Stimulated activated CD4-positive, alpha-beta T cell treated with anti-CD3 and anti-CD28 coated beads, Interleukin-2, amount 100 ng/mL, for 4 hours (primary cell): Measurements from ENCODE around the gene VSX1.

ENCODE experiments used
- DNase-seq: peaks from one replicate; pipeline ENCODE4 v3.0.0-alpha.2; 2020; ENCODE audit warnings: low read depth

VSX1 gene

DNA sequence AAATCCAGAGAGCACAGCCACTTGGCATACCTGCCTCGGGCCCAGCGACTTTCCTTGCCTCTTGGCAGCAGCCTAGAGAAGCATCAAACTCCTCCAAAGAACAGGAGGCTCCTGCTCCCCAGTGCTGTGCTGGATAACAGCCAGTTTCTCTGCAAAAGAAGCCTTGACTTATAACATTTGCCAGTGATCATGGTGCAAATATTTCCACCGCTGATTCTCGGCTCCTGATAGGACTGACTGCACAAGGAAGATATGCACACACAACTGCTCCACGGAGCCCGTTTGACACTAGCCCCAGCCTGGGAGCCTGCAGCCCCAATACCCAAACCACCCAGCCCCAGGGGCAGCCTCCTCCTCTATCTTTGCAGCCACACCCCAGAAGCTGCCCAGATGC lies 41.5 kb downstream of the VSX1 start:
- no peak for DNase-seq

GRCh38 chr20:25039697-25040437 lies 42.1 kb downstream of the VSX1 start:
- no peak for DNase-seq

- no peak for DNase-seq
Measured at GRCh38 chr20:25038591-25039015, 43.3 kb downstream of the VSX1 start.

- DNase-seq: no peak
Measured at GRCh38 chr20:25038103-25038410, 43.9 kb downstream of the VSX1 start.

DNA sequence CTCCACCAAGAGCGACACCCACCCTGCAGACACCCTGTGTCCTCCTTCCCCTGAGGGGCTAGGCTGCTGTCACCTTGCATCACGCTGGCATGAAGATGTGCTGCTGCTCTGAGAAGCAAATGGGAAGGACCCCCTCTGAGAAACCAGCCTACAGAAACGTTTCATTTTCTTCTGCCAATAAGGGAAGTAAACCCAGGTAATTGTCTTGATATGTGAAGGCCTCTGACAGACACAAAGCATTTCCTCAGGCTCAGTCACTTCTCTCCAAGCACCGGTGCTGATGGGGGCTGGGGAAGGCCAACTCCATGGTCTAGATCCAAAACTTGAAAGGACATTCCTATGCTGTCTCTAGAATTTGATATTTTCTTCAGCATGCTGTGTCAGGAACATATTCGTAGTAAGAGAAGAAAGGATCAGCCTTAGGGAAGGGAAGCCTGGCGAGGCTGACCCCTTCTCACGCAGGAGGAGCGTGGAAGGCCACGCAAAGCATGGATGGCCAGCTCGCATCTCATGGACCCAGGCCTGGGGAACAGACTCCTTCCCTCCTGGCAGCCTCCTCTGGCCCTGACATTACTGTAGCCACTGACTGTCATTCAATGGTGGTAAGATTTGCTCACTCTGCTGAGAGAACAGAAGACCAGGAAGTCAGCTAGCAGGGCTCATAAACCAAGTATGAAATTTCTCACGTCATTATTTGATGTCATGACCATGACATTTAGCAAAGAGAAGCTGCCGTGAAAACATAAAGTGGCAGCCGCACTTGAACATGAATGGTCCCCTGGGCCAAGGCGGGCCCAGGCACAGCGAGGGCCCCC lies 44.4 kb downstream of the VSX1 start:
- DNase-seq: no peak

GRCh38 chr20:25036331-25036936 lies 45.5 kb downstream of the VSX1 start:
- DNase-seq: no peak

DNA sequence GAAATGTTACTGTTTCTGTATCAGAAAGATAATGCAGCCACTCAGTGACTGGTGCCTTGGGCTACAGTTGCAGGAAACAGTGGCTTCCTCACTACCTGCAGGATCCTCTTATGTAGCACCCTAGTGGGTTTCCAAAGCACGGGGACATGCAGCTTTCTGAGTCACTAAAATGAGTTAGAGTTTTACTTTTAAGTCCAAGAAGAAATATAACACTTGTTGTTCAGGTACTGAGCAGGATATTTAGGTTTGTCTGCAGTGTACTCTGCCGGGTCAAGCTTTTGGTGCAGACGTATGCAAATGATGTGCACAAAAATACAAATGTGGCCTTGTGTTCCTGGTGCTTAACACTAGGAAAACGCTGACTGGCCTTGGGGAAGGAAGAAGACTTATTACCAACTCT lies 46.0 kb downstream of the VSX1 start:
- no peak for DNase-seq

- DNase-seq: no peak
Measured at GRCh38 chr20:25033924-25034300, 48.0 kb downstream of the VSX1 start.

DNA sequence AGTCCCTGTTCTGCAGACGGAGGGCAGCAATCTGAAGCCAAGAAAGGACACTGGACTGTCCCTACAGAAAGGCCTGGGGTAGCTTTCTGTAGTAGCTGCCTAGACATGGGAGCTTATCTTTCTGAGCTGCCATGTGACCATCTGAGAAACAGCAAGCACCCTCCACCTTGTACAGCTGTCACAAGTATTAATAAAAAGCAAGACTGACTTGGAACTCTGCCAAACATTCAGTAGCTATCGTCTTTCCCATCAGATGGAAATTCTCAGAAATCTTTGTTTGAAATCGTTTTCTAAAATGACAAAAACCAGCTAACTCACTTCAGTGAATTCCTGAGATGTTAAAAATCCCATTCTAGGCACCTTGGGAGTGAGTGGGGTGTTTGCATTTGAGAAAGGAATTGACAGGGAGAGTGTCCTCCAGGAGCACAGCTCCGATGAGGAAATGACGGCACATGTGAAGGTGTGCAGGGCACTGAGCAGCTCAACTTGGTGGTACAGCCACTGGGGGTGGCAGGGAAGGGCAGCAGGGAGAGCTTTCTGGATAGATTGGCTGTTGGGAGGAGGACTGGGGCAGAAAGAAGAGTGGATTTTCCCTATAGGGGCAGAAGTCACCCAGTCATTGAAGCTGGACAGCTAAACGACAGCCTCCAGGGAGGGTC lies 48.5 kb downstream of the VSX1 start:
- DNase-seq: no peak

- DNase-seq: no peak
Measured at GRCh38 chr20:25032478-25033264, 49.3 kb downstream of the VSX1 start.

DNA sequence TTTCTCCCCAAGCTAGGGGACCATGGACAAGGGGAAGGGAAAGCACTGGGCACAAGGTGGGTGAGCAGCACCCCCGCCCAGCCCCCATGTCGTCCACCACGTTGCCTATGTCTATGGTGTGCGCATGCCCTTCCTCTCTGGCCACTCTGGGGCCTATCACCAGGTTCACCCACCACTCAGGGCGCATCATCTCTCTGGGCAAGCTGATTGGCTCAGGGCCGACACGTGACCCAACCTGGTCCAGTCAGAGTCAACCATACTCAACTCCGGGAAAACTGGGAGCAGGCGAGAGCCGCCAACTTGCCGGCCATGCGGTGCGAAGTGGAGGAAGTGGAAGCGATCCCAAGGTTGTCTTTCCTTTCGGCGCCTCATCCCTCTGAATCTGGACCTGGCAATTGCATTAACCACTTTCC lies 49.9 kb downstream of the VSX1 start:
- no peak for DNase-seq

- no peak for DNase-seq
Measured at GRCh38 chr20:25031241-25031640, 50.7 kb downstream of the VSX1 start.

DNA sequence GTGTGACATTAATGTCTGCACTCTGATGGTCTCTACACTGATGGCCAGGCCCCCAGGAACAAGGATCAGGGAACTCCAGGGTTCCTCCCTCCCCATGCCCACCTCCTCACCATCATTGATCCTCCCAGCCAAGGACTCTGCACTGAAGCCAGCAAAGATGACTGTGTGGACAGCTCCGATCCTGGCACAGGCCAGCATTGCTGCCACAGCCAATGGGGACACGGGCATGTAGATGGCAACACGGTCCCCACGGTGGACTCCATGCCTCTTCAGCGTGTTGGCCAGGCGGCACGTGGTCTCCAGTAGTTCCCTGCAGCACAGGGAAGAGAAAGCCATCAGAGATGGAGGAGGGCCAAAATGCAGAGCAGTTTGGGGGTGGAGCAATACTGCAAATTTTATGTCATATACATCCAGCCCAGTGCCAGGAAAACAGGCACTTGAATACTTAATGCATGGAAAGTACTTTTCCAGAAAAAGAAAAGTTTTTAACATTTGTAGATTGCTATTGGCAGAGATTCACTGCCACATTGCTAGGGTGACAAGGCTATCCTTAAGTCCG lies 51.2 kb downstream of the VSX1 start:
- DNase-seq: no peak

GRCh38 chr20:25030007-25030648 lies 51.8 kb downstream of the VSX1 start:
- DNase-seq: no peak

DNA sequence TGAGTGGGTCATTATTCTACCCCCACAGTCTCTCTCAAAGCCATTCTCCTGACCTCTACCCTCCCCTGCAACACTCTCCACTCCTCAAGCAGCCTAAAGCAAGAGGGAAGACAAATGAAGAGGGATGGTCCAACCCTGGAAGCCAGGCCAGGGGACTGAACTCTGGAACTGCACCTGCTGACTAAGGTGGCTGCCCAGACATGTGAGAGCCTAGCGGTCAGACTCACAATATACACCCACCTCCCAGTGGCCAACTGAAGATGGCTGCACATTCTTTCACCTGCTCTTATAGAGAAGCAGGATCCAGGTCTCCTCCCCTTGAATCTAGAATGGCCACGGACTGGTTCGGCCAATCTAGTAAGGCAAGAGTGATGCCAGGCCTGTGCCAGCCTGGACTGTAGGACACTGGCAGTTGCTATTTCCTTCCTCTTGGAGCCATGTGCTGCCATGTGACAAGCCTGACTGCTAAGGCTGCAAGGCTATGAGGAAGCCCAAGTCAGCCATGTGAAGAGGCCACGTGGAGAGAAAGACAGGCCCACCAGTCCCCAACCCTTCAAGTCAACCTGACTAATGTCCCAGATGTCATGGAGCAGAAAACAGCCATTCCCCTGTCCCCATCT lies 55.8 kb downstream of the VSX1 start:
- DNase-seq: no peak
